GM21528 (cell line): ENCODE measurements around the gene TBRG4.

Experiments used
- ATAC-seq: cut with Tn5 transposase; IDR thresholded peaks from one replicate; pipeline ENCODE4 v1.9.1; 2021; ENCODE audit warnings: mild to moderate bottlenecking, moderate library complexity; ENCODE audit not compliant: unreplicated experiment, low FRiP score

TBRG4 gene

GRCh38 chr7:45092931-45093235, 18.6 kb downstream of the TBRG4 start:
- no peak for ATAC-seq

DNA sequence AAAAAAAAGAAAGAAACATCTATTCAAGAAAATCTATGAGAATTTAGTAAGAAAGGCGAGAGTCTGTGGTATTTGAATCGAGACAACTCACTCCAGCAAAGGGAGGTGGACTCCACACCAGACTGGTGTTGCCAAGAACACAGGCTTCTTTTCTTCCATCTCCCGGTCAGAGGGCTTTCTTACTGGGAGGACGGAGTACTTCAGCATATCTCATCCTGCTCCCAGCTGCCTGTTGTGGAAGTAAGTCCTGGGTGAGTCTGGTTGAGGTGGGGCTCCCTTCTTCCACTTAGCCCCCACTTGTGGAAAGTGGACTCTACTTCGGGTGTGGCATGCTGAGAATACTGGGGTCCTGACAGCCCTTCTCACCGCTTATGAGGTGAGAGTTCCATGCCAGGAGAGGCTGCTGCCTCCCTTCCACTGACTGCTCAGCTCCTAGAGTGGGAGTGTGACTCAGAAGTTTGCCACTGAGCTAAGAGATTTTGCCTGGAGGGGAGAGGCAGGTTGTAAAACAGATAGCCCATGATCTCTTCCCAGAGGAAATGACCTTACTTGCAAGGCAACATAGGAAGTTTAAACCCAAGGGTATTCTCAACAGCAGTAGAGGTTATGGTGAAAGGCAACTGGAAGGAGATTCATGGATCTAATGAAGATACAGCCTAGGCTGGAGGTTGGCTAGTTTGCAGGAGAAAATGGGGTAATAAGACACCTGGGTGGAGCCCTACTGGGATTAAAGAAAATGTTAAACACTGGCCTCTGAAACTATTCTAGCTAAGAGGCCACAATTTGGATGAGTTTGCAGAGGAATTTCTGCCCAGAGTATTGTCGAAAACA, 19.2 kb downstream of the TBRG4 start:
- no peak for ATAC-seq

DNA sequence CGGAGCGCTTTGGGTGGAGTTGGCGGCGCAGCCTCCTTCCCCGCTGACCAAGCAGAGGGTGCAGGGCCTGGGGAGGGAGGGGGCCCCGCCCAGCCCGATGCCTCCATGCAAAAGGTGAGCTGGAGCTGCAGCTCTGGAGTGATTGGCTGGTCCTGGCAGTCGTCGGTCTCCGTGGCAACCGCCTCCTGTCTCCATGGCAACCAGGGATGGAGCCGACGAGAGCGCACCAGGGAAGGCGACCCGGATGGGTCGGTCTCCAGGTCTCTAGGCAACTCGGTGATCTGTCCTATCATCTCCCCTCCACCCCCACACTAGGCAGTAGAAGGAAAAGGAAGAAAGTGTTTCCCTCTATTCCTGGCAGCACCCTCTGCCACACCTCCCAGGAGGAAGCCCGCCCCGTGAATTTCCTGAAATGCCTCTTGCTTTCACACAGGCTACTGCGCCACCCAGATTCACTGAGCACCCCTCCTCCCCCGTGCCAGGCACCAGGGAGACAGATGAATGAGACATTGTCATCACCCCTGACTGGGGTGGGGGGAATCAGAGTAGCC, 22.1 kb downstream of the TBRG4 start:
- ATAC-seq: no peak

DNA sequence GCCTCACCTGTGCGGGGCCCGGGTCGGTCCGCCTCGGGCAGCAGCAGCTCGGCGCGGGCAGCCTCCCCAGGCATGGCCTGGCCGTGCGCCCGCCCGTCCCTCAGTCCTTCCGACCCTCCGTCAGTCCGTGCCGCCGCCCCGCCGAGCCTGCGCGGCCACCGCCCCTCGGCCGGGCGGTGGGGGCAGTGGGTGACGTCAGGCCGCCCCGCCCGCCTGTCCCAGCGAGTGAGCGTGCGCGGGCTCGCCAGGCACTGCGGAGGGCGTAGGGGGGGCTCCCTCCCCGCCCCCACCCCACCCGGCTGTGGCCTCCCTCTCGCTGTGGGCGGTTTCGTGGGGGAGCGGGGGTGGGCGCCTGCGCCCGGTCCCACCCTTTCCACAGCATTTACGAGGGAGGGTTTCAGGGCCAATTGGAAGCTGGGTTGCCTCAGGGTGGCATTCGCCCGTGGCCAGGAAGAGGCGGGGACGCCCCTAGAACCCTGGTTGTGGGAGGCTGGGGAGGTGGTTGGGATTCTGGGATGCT, 22.6 kb downstream of the TBRG4 start, which contains the start of gene NACAD:
TSS of gene NACAD (minus strand) at position 149 of the 520 bp plus-strand sequence. CDS start at position 74, 75 bp downstream.
- ATAC-seq: no peak

DNA sequence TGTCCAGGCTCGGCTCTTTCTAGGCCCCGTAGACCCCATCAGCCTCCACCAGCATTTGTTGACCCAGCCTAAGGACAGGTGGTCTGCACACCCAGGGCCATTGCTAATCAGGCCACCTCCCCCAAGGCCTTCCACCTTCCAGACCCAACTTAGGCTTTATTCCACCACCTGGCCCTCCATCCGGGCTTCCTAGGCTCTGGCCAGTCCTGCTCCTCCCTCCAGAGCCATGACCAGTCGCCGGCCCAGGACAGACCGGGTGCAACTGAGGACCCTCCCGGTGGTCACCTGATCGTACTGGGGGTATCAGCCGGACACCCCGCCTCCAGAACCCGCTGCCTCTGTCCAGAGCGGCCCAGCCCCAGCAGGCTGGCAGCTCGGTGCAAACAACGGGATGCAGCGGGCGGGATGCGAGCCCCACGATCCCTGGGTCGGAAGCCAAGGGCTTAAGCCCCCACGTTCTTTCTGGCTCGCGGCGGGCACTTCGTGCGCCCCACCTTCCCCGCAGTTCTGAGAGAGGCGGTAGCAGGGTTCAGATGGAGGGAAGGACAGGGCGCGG, 23.3 kb downstream of the TBRG4 start:
- no peak for ATAC-seq

- no peak for ATAC-seq
These were observed 24.0 kb downstream of the TBRG4 start for GRCh38 chr7:45087301-45088145.

DNA sequence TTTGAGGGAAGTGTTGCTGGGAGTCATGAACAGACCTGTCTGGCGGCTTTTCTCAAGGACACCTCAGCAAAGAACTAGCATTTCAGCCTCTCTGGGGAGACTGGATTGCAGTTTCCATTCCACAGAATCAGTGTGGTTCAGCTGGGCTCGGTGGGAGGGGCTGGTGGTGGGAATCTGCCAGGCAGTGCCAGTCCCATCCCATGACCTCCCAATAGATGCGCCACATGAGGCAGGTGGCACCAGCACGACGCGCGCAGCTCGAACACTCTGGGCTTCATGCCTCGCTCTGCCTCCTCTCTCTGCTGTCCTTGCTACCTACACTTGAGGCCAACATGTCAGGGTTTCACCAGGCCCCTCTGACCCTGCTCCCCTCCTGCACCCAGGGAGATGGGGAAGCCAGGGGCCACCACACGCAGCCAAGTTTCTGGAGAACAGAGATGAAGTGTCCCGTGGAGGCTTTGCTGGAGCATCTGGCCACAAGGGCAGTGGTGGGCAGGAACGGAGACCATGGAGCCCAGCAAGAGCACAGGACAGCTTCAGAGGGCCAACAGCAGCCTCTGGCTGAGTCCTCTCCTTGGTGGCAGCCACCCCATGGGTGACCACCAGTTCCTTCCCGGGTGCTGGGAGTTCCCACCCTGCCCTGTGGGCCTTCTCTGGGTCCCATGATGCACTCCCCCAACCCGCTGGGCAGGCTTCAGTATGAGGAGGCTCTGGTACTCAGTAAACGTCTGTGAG, 25.0 kb downstream of the TBRG4 start:
- ATAC-seq: no peak

DNA sequence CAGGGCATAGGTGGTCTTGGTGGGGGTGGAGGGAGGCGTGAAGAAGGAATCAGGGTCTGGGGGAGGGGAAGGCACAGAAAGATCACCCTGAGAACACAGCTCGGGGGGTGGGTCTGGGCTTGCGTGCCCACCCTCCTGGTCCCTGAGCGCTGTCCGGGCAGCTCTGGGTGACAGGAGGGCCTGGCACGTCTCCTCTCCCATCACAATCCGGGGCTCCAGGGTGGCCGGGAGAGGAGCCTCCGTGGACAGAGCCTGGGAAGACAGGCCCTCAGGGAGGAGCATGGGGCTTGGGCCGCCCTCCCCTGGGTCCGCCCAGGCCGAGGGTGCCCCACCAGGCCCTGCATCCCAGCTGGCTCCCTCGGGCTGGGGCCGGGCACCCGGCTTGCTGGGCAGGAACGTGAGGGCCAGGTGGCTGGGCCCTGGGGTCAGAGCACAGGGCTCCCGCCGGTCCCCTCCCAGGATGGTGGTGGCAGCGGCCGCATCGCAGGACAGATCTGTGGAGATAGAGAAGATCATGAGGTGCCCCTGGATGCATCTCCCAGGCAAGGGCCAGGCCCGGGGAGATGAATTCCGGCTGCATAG, 25.8 kb downstream of the TBRG4 start:
- ATAC-seq: no peak

DNA sequence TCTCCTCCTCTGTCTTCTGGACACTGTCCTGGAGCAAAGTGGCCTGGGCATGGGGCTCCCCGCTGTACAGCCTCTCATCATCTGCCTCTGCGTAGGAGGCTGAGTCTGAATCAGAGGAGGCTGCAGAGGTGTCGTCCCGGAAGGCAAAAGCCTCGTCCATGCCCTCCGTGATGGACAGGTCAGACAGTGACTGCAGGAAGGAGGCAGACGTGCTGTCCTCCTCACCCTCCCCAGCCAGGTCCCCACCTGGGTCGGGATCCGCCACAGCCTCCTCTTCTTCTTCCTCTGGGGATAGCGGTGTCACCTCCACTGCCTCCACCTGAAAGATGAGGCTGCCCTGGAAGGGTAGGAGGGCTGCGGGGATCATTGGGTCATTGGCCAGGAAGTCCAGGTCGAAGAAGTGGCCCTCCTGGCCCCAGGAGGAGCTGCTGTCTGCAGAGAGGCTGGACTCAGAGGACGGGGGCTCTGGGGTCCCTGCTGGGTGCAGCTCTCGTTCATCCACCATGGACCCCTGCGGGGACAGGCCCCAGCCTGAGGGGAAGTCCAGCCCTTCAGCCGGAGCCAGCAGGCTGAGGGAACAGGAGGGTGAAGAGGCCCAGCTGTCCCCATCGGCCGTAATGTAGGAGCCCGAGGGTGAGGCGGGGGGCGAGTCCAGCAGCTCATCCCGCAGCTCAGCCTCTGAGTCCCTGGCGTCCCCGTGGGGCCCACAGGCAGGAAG, 26.4 kb downstream of the TBRG4 start:
- no peak for ATAC-seq

DNA sequence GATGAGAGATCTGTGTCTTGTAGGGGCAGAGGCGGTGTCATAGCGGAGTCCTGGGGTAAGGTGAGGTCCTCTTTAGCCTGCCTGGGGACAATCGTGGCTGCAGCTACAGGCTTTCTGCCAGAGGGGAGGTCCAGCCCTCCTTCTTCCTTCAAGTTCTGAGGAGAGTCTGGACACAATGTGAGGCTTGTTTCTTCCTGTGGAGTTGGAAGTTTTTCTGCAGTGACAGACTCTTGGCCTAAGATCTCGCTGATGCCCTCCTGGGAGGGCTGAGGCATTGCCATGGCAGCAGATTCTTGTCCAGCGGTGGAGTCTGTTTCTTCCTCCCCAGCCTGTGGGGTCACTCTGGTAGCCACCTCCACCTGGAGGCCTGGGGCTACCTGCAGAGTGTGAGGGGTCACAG, 27.2 kb downstream of the TBRG4 start:
- no peak for ATAC-seq

- no peak for ATAC-seq
These were observed 28.6 kb downstream of the TBRG4 start for GRCh38 chr7:45082831-45083331.

DNA sequence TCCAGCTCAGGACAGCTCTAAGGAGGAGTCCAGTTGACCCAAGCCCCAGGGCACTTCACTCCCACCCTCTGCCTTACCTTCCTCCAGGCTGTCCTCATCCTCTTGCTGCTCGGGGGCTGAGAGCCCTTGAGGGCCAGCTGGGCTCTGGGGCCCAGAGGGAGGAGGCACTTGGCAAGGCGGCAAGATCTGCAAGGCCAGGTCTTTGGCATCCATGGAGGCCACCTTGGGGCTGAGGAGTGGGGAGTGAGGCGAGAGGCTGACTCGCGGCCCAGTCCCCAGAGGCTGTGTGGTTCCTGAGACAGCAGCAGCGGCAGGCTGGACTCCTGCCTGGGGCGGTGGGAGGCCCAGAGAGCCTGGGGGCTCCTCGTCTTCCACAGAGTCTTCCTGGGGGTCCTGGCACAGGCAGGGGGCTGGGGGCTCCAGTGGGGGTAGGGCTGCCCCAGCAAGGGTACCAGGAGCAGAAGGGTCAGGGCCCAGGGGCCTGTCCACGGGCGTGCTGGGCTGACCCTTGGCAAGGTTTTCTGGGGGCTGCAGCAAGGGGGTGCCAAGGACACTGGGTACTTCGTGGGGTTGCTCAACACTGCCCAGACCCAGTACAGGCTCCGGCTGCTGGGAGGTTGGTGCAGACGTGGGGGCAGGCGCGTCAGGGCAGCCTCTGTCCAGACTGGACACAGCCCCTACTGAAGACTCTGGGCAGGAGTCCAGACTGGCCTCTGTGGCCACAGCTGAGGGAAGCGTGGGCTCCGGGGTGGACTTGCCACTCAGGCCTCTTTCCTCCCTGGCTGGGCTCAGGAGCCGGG, 29.3 kb downstream of the TBRG4 start:
- ATAC-seq: no peak

DNA sequence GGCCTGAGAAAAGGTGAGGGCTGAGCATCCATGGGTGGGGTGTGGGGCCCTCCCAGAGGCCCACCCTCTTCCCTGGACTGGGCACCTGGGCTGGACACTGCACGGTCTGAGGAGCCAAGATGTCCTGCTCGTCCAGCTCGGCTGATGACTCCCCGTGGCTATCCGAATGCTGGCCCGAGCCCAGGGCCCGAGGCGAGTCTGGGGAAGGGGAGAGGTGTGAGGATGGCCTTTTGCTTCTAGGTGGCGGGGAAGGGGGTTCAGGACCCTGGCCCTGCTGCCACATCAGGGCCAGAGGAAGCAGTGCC, 29.9 kb downstream of the TBRG4 start:
- no peak for ATAC-seq

GRCh38 chr7:45080958-45081669, 30.4 kb downstream of the TBRG4 start:
- no peak for ATAC-seq

DNA sequence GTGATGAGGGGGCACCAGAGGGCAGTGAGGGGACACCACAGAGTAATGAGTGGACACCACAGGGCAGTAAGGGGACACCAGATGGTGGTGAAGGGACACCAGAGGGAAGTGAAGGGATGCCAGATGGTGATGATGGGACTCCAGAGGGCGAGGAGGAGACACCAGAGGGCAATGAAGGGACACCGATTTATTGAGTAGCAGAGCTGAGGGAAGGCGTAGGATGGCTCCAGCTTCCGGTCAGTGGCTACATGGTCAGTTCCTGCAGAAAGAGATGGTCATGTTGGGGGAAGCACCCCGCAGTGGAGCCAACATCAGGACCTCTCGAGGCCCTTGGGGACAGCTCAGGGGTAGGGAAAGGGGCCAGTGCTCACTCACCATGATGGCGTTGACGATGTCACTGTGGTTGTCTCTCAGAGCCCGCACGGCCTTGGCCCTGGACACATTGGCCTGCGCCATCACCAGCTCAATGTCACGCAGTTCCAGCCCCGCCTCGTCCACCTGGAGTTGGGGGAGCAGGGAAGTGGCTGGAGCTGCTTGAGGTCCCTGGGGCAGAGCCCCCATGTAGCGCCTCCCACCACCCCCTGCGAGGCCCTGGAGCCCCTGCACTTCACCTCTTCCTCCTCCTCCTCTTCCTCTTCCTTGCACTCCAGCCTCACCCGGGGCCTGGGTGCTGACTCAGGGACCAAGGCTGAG, 31.1 kb downstream of the TBRG4 start:
- no peak for ATAC-seq

GRCh38 chr7:45078125-45078681, 33.3 kb downstream of the TBRG4 start:
- ATAC-seq: no peak

- ATAC-seq: no peak
These were observed 33.9 kb downstream of the TBRG4 start for GRCh38 chr7:45077579-45077978.
